ENCODE measurements around the gene SPACDR. TPM values are rescaled to one million over a fixed set of nuclear protein-coding genes. Genes with fewer than 3 reads are reported as not detected.

SPACDR gene
- polyA plus RNA-seq, 3 donors from 2014 or later: 0.43 to 2.2 TPM; not detected in 1

GRCh38 chr7:100432621-100433275, 31.3 kb downstream of the SPACDR start:
- DNase-seq: no peak
- Mint-ChIP-seq H3K4me3 (peak overlapping the region in 4 of 5 donors; percentile 2 to 55 (median 22)), H3K36me3 (peaks cover 0 to 13% (median 4%) of the 10 kb centered on the region in 3 donors), H3K27ac (peak overlapping the region; percentile 59 to 94 (median 77)), H3K4me1 (peaks cover 63 to 66% of the 10 kb centered on the region in 2 donors), H3K9me3 (no peaks in the 10 kb centered on the region), H3K27me3 (ENCODE audit: low read depth in 3 of 3) (peaks cover 32 to 35% (median 35%) of the 10 kb centered on the region in 3 donors)

- peak overlapping the region; percentile 21 to 87 (median 55) for H3K4me3 Mint-ChIP-seq
- H3K4me1 Mint-ChIP-seq: peaks cover 64 to 67% of the 10 kb centered on the region in 2 donors
- peak overlapping the region; percentile 62 to 94 (median 90) for H3K27ac Mint-ChIP-seq
- no peak for DNase-seq
- H3K9me3 Mint-ChIP-seq: no peaks in the 10 kb centered on the region
- H3K27me3 Mint-ChIP-seq (ENCODE audit: low read depth in 3 of 3): peaks cover 32 to 35% (median 35%) of the 10 kb centered on the region in 3 donors
- H3K36me3 Mint-ChIP-seq: peaks cover 0 to 13% (median 4%) of the 10 kb centered on the region in 3 donors
Observed at GRCh38 chr7:100432053-100432452, 32.0 kb downstream of the SPACDR start.

- Mint-ChIP-seq H3K4me3 (peak overlapping the region; percentile 34 to 89 (median 87)), H3K4me1 (peaks cover 64% of the 10 kb centered on the region in 2 donors)
- no peak for DNase-seq
Observed at GRCh38 chr7:100431286-100431735, 32.7 kb downstream of the SPACDR start.

GRCh38 chr7:100430493-100431285, 33.4 kb downstream of the SPACDR start:
- Mint-ChIP-seq H3K27me3 (ENCODE audit: low read depth in 3 of 3) (peaks cover 27 to 30% (median 30%) of the 10 kb centered on the region in 3 donors), H3K27ac (peak overlapping the region; percentile 93 to 99 (median 98)), H3K4me1 (peaks cover 64 to 65% of the 10 kb centered on the region in 2 donors), H3K9me3 (no peaks in the 10 kb centered on the region), H3K4me3 (peak overlapping the region; percentile 87 to 89 (median 88)), H3K36me3 (peaks cover 0 to 13% (median 4%) of the 10 kb centered on the region in 3 donors)
- peak; percentile 57 to 64 (median 62) for DNase-seq

More at GRCh38 chr7:100431286-100431735, 32.7 kb downstream of the SPACDR start:
- peaks cover 0 to 13% (median 4%) of the 10 kb centered on the region in 3 donors for H3K36me3 Mint-ChIP-seq
- H3K9me3 Mint-ChIP-seq: no peaks in the 10 kb centered on the region
- peak overlapping the region; percentile 62 to 99 (median 96) for H3K27ac Mint-ChIP-seq
- H3K27me3 Mint-ChIP-seq (ENCODE audit: low read depth in 3 of 3): peaks cover 29 to 32% (median 32%) of the 10 kb centered on the region in 3 donors

GRCh38 chr7:100429637-100430492, 34.2 kb downstream of the SPACDR start, which contains the start of gene MEPCE:
Gene MEPCE (plus strand): TSS chr7:100429831. CDS start chr7:100430019, 188 bp downstream.
- Mint-ChIP-seq H3K4me3 (peak within 1 kb of the TSS; percentile 95 to 99 (median 96)), H3K9me3 (no peaks in the 10 kb centered on the region), H3K4me1 (peaks cover 61 to 64% of the 10 kb centered on the region in 2 donors), H3K27ac (peak within 1 kb of the TSS; percentile 98 to 100 (median 99)), H3K36me3 (peaks cover 0 to 13% (median 4%) of the 10 kb centered on the region in 3 donors), H3K27me3 (ENCODE audit: low read depth in 3 of 3) (peaks cover 27 to 30% (median 29%) of the 10 kb centered on the region in 3 donors)
- DNase-seq: peak; percentile 95 to 98 (median 97)

- H3K4me3 Mint-ChIP-seq: peak overlapping the region; percentile 95 to 99 (median 96)
- peaks cover 60 to 64% of the 10 kb centered on the region in 2 donors for H3K4me1 Mint-ChIP-seq
- H3K27me3 Mint-ChIP-seq (ENCODE audit: low read depth in 3 of 3): peaks cover 24 to 29% (median 25%) of the 10 kb centered on the region in 3 donors
- no peaks in the 10 kb centered on the region for H3K9me3 Mint-ChIP-seq
- H3K27ac Mint-ChIP-seq: peak overlapping the region; percentile 98 to 100 (median 99)
- peaks cover 0 to 9% (median 4%) of the 10 kb centered on the region in 3 donors for H3K36me3 Mint-ChIP-seq
- peak; percentile 100 for DNase-seq
Observed at GRCh38 chr7:100428967-100429636, 35.0 kb downstream of the SPACDR start.

- Mint-ChIP-seq H3K27ac (peak within 1 kb of the TSS; percentile 98 to 100 (median 99)), H3K4me1 (peaks cover 60 to 64% of the 10 kb centered on the region in 2 donors)
- DNase-seq: peak; percentile 97 to 98 (median 98)
Observed at GRCh38 chr7:100428199-100428966, 35.7 kb downstream of the SPACDR start, which contains the start of gene ZCWPW1. Gene ZCWPW1 (minus strand): TSS chr7:100428703. CDS start chr7:100420649, 8,054 bp downstream.

GRCh38 chr7:100427762-100428198, 36.3 kb downstream of the SPACDR start:
- peak overlapping the region; percentile 95 to 99 (median 96) for H3K4me3 Mint-ChIP-seq
- peaks cover 24 to 29% (median 25%) of the 10 kb centered on the region in 3 donors for H3K27me3 Mint-ChIP-seq (ENCODE audit: low read depth in 3 of 3)
- DNase-seq: no peak
- peaks cover 65 to 68% of the 10 kb centered on the region in 2 donors for H3K4me1 Mint-ChIP-seq
- H3K27ac Mint-ChIP-seq: peak overlapping the region; percentile 98 to 100 (median 99)
- H3K9me3 Mint-ChIP-seq: no peaks in the 10 kb centered on the region
- peaks cover 0 to 4% (median 4%) of the 10 kb centered on the region in 3 donors for H3K36me3 Mint-ChIP-seq

More at GRCh38 chr7:100428199-100428966, 35.7 kb downstream of the SPACDR start, which contains the start of gene ZCWPW1:
- Mint-ChIP-seq H3K36me3 (peaks cover 0 to 4% (median 4%) of the 10 kb centered on the region in 3 donors), H3K9me3 (no peaks in the 10 kb centered on the region), H3K27me3 (ENCODE audit: low read depth in 3 of 3) (peaks cover 24 to 29% (median 25%) of the 10 kb centered on the region in 3 donors), H3K4me3 (peak within 1 kb of the TSS; percentile 95 to 99 (median 96))

- no peak overlapping the region for H3K4me3 Mint-ChIP-seq
Observed at GRCh38 chr7:100426516-100426915, 37.5 kb downstream of the SPACDR start.

GRCh38 chr7:100425347-100425746, 38.7 kb downstream of the SPACDR start:
- Mint-ChIP-seq H3K27ac (peak overlapping the region in 3 of 6 donors; percentile 50 to 78 (median 77)), H3K4me3 (no peak overlapping the region), H3K36me3 (peaks cover 0 to 4% (median 0%) of the 10 kb centered on the region in 3 donors), H3K27me3 (ENCODE audit: low read depth in 3 of 3) (peaks cover 21 to 22% (median 22%) of the 10 kb centered on the region in 3 donors), H3K4me1 (peaks cover 48 to 56% of the 10 kb centered on the region in 2 donors), H3K9me3 (no peaks in the 10 kb centered on the region)
- no peak for DNase-seq

More at GRCh38 chr7:100426516-100426915, 37.5 kb downstream of the SPACDR start:
- peaks cover 24 to 26% (median 25%) of the 10 kb centered on the region in 3 donors for H3K27me3 Mint-ChIP-seq (ENCODE audit: low read depth in 3 of 3)
- no peaks in the 10 kb centered on the region for H3K9me3 Mint-ChIP-seq
- peak overlapping the region in 2 of 6 donors; percentile 22 to 53 for H3K27ac Mint-ChIP-seq
- no peak for DNase-seq
- H3K4me1 Mint-ChIP-seq: peaks cover 60 to 65% of the 10 kb centered on the region in 2 donors
- peaks cover 0 to 4% (median 0%) of the 10 kb centered on the region in 3 donors for H3K36me3 Mint-ChIP-seq

- peak overlapping the region; percentile 25 to 70 (median 58) for H3K4me3 Mint-ChIP-seq
- peak overlapping the region; percentile 63 to 84 (median 74) for H3K27ac Mint-ChIP-seq
- DNase-seq: peak; percentile 38 to 43 (median 39)
- H3K4me1 Mint-ChIP-seq: peaks cover 37 to 44% of the 10 kb centered on the region in 2 donors
- no peaks in the 10 kb centered on the region for H3K36me3 Mint-ChIP-seq
- H3K9me3 Mint-ChIP-seq: no peaks in the 10 kb centered on the region
- peaks cover 4 to 6% (median 4%) of the 10 kb centered on the region in 3 donors for H3K27me3 Mint-ChIP-seq (ENCODE audit: low read depth in 3 of 3)
Observed at GRCh38 chr7:100423315-100423714, 40.7 kb downstream of the SPACDR start.

All from immature natural killer cell (primary cell).